GM19099 (cell line): ENCODE measurements around the gene ADD2.

ENCODE experiments used
- POLR2A ChIP-seq: IDR thresholded peaks from 3 replicates; pipeline ENCODE4 v1.6.1; 2011; ENCODE audit warnings: low read depth; ENCODE audit not compliant: insufficient read length; ENCODE audit errors: extremely low read depth

ADD2 gene

GRCh38 chr2:70793450-70793849, 25.4 kb upstream of the ADD2 start:
- no peak for TF ChIP-seq POLR2A

GRCh38 chr2:70790136-70790828, 22.3 kb upstream of the ADD2 start, which contains the start of gene FIGLA:
TSS of gene FIGLA (minus strand) at chr2:70790643. CDS start at chr2:70790638, 5 bp downstream.
- TF ChIP-seq POLR2A = no peak

- TF ChIP-seq POLR2A = no peak
These were observed 21.5 kb upstream of the ADD2 start for GRCh38 chr2:70789304-70790135.

GRCh38 chr2:70785137-70785911, 17.3 kb upstream of the ADD2 start:
- TF ChIP-seq POLR2A = no peak

GRCh38 chr2:70784320-70784719, 16.3 kb upstream of the ADD2 start:
- no peak for TF ChIP-seq POLR2A

- TF ChIP-seq POLR2A = no peak
These were observed 12.0 kb upstream of the ADD2 start for GRCh38 chr2:70779911-70780545.

GRCh38 chr2:70779491-70779890, 11.5 kb upstream of the ADD2 start:
- TF ChIP-seq POLR2A = no peak

- TF ChIP-seq POLR2A = no peak
These were observed 10.7 kb upstream of the ADD2 start for GRCh38 chr2:70778676-70779075.

GRCh38 chr2:70777450-70777849, 9.4 kb upstream of the ADD2 start:
- no peak for TF ChIP-seq POLR2A

- TF ChIP-seq POLR2A = no peak
These were observed 8.3 kb upstream of the ADD2 start for GRCh38 chr2:70776266-70776665.

- TF ChIP-seq POLR2A = no peak
These were observed 7.1 kb upstream of the ADD2 start for GRCh38 chr2:70775141-70775540.

GRCh38 chr2:70772486-70773155, 4.6 kb upstream of the ADD2 start:
- TF ChIP-seq POLR2A = no peak

GRCh38 chr2:70771446-70771845, 3.4 kb upstream of the ADD2 start:
- TF ChIP-seq POLR2A = no peak

GRCh38 chr2:70769450-70769849, 1.4 kb upstream of the ADD2 start:
- no peak for TF ChIP-seq POLR2A
